Measurements from ENCODE around the gene CALB2.

Gene CALB2

DNA sequence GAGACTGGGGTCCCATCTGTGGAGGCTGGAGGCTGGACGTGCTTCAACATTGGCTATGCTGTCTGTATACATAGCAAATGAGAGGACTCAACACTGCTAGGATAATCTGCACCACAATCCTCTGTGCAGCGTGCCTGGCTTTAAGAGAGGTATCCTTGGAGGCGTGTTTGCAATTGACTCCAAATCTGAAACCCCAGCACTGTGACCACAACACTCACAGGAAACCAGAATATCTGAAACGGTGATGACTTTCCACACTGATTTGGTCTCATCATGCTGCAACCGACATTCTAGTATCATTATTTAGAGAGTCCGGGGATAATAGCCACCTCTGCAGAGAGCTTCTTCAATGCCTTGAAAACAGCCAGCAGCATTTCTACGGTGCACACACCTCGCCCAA, 48.2 kb downstream of the CALB2 start:
- DNase-seq (ENCODE audit: low read depth) = peak; percentile 40
- H3K4me3 ChIP-seq (ENCODE audit: low read depth, low read length) = no peak overlapping the region
- no peak for TF ChIP-seq MYC (IDR thresholded peaks at IDR 0.05; ENCODE audit: low read depth, low read length)
- TF ChIP-seq, protein P1, sequence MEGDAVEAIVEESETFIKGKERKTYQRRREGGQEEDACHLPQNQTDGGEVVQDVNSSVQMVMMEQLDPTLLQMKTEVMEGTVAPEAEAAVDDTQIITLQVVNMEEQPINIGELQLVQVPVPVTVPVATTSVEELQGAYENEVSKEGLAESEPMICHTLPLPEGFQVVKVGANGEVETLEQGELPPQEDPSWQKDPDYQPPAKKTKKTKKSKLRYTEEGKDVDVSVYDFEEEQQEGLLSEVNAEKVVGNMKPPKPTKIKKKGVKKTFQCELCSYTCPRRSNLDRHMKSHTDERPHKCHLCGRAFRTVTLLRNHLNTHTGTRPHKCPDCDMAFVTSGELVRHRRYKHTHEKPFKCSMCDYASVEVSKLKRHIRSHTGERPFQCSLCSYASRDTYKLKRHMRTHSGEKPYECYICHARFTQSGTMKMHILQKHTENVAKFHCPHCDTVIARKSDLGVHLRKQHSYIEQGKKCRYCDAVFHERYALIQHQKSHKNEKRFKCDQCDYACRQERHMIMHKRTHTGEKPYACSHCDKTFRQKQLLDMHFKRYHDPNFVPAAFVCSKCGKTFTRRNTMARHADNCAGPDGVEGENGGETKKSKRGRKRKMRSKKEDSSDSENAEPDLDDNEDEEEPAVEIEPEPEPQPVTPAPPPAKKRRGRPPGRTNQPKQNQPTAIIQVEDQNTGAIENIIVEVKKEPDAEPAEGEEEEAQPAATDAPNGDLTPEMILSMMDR (IDR thresholded peaks at IDR 0.05; ENCODE audit: low read depth, low read length) = no peak
- no peak for TF ChIP-seq POLR2A (IDR thresholded peaks at IDR 0.05; ENCODE audit: extremely low read depth, insufficient read length)
- TF ChIP-seq, protein P2, sequence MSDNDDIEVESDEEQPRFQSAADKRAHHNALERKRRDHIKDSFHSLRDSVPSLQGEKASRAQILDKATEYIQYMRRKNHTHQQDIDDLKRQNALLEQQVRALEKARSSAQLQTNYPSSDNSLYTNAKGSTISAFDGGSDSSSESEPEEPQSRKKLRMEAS (IDR thresholded peaks at IDR 0.05; ENCODE audit: low read depth, low read length) = no peak

DNA sequence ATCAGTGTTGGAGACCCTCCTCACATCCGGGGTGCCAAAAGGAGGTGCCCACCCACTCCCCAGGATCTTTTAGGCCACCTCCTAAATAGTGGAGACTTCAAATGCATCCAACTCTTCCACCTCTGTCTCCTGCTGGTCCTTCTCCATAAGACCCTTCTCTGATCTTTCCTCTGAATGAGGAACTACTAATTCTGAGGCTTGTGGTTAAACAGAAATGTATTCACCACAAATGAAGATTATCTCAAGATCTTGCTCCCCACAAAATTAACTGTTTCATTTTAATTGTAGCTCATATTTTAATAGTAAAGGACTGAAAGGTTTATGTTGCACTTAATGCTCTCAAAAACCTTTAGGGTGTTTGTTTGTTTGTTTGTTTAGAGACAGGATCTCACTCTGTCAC, 49.2 kb downstream of the CALB2 start:
- TF ChIP-seq POLR2A (IDR thresholded peaks at IDR 0.05; ENCODE audit: extremely low read depth, insufficient read length) (no peak), MYC (IDR thresholded peaks at IDR 0.05; ENCODE audit: low read depth, low read length) (no peak)
- TF ChIP-seq, protein P2 (IDR thresholded peaks at IDR 0.05; ENCODE audit: low read depth, low read length) = no peak
- TF ChIP-seq, protein P1 (IDR thresholded peaks at IDR 0.05; ENCODE audit: low read depth, low read length) = no peak
- no peak overlapping the region for H3K4me3 ChIP-seq (ENCODE audit: low read depth, low read length)
- peak; percentile 51 for DNase-seq (ENCODE audit: low read depth)

DNA sequence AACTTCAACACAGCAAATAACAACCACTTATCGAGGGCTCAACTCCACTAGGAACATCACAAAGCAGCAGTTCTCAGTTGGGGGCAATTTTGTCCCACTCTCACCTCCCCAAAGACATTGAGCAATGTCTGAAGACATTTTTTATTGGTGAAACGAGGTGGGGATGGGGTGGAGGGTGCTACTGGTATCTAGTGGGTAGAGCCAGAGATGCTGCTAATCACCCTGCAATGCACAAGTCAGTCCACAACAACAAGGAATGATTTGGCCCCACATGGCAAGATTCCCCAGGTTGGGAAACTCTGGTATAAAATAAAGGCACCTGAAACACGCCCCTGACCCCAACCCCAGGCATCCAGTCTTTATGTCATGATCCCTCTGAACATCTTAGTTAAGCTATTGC, 50.0 kb downstream of the CALB2 start:
- no peak for DNase-seq (ENCODE audit: low read depth)
- no peak for TF ChIP-seq POLR2A (IDR thresholded peaks at IDR 0.05; ENCODE audit: extremely low read depth, insufficient read length)
- TF ChIP-seq MYC (IDR thresholded peaks at IDR 0.05; ENCODE audit: low read depth, low read length) = no peak
- TF ChIP-seq, protein P1 (IDR thresholded peaks at IDR 0.05; ENCODE audit: low read depth, low read length) = no peak
- TF ChIP-seq, protein P2 (IDR thresholded peaks at IDR 0.05; ENCODE audit: low read depth, low read length) = no peak
- no peak overlapping the region for H3K4me3 ChIP-seq (ENCODE audit: low read depth, low read length)

DNA sequence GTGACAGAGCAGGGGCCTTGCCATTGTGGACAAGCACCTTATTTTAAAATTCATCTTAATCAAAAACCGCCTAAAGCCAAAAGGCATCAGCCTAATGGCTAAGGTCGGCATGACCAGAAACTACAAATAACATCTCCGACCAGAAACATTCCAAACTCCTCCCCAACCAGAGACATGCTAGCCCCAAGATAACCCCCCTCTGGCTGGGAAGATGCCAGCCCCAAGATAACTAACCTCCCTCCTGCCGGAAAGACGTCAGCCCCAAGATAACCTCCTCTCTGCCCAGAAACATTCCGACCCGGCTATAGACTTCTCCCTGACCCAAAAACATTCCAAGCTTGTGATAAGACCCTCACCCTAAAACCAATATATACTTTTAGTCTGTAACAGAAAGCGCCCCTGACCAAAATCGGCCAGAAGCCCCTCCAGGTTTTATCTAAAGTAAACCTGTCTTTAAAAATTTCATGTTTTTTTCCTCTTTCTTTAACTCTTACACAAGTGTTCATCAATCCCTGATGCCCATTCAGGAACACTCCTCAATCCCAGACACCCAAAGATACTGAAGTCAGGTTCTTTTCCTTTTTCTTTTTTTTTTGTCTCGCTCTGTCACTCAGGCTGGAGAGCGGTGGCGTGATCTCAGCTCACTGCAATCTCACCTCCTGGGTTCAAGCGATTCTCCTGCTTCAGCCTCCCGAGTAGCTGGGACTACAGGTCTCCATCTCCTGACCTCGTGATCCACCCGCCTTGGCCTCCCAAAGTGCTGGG, 50.7 kb downstream of the CALB2 start:
- TF ChIP-seq POLR2A (IDR thresholded peaks at IDR 0.05; ENCODE audit: extremely low read depth, insufficient read length) (no peak), MYC (IDR thresholded peaks at IDR 0.05; ENCODE audit: low read depth, low read length) (no peak)
- TF ChIP-seq, protein P1 (IDR thresholded peaks at IDR 0.05; ENCODE audit: low read depth, low read length) = no peak
- TF ChIP-seq, protein P2 (IDR thresholded peaks at IDR 0.05; ENCODE audit: low read depth, low read length) = no peak
- no peak overlapping the region for H3K4me3 ChIP-seq (ENCODE audit: low read depth, low read length)
- no peak for DNase-seq (ENCODE audit: low read depth)

DNA sequence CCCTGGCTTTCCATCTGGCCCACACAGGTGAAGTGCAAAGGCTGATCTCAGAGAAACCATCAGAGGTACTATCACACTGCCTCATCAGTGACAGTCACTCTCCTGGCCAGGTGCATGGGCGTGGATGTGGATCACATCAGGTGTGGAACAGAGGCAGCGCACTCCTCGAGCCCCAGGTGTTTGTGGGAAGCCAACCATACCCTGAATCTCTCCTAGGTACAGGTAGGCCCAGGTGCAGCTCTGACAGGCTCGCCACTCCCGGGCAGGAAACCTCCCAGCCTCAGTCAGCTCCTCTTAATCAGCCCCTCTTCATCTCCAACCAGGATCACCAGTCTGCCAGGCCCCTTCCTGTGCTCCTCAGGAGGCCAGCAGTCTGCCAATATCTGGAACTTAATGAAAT, 51.6 kb downstream of the CALB2 start:
- TF ChIP-seq POLR2A (IDR thresholded peaks at IDR 0.05; ENCODE audit: extremely low read depth, insufficient read length) (no peak), MYC (IDR thresholded peaks at IDR 0.05; ENCODE audit: low read depth, low read length) (no peak)
- TF ChIP-seq, protein P2 (IDR thresholded peaks at IDR 0.05; ENCODE audit: low read depth, low read length) = no peak
- TF ChIP-seq, protein P1 (IDR thresholded peaks at IDR 0.05; ENCODE audit: low read depth, low read length) = no peak
- no peak overlapping the region for H3K4me3 ChIP-seq (ENCODE audit: low read depth, low read length)
- DNase-seq (ENCODE audit: low read depth) = no peak
